ENCODE data around the gene FAM47E.

GRCh38 chr4:76316131-76316530 is 64.6 kb downstream of the FAM47E start:
- no peak for TF ChIP-seq CTCF (IDR thresholded peaks at IDR 0.05 in 4 of 5, conservative IDR thresholded peaks at IDR 0.05 in 1 of 5)
- TF ChIP-seq POLR2A (IDR thresholded peaks at IDR 0.05) = no peak

Measured in gastrocnemius medialis (tissue), 4 donors.